C4-2B (cell line): ENCODE measurements around the gene DNAAF8.

Experiments used
- H3K27ac ChIP-seq: fragments of 450-650 bp; 2 replicates; pipeline ENCODE4 v1.5.1; 2017
- ZFX ChIP-seq: fragments of 450-650 bp; IDR thresholded peaks from 2 replicates; pipeline ENCODE4 v1.6.1; 2017
- TF ChIP-seq, protein P1 (sequence below): fragments of 450-650 bp; conservative IDR thresholded peaks from 2 replicates; pipeline ENCODE4 v1.5.1; 2017; ENCODE audit warnings: mild to moderate bottlenecking

Gene DNAAF8

DNA sequence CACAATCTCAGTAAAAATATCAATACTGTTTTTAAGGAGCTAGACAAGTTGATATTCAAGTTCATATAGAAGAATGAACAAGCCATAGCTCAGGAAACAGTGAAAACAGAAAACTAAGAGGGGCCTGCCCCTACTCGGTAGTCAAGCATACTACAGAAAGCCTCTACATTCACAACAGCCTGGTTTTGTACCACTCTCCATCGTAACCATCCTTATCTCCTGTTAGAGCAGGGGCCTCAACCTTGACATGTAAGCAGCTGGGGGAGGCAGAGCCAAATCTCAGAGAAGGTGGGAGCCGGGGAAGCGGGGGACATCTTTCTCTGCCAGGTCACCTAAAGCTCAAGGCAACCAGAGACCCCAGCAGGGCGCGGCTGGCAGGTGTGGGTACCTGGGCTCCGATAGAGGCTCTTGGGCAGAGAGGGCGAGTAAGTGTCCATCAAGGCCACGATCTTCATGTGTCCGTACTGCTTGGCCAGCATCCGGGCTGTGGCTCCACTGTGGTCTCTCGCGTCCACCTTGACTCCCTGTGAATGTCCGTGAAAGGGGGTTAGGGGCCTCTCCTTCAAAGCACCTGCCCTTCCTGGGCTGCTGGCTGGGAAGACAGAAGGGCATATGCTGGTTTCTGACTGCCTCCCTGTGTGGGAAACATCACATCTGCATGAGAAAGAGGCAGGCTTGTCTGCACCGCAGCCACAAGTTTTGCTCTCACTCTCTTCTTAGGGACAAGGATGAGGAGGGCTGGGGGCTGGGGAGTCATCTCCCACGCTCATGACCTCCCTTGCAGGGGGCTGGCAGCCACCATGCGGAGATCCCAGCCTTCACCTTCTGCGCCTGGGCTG lies 20.5 kb upstream of the DNAAF8 start:
- TF ChIP-seq, protein P1, sequence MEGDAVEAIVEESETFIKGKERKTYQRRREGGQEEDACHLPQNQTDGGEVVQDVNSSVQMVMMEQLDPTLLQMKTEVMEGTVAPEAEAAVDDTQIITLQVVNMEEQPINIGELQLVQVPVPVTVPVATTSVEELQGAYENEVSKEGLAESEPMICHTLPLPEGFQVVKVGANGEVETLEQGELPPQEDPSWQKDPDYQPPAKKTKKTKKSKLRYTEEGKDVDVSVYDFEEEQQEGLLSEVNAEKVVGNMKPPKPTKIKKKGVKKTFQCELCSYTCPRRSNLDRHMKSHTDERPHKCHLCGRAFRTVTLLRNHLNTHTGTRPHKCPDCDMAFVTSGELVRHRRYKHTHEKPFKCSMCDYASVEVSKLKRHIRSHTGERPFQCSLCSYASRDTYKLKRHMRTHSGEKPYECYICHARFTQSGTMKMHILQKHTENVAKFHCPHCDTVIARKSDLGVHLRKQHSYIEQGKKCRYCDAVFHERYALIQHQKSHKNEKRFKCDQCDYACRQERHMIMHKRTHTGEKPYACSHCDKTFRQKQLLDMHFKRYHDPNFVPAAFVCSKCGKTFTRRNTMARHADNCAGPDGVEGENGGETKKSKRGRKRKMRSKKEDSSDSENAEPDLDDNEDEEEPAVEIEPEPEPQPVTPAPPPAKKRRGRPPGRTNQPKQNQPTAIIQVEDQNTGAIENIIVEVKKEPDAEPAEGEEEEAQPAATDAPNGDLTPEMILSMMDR = no peak
- no peak for TF ChIP-seq ZFX
- no peak overlapping the region for H3K27ac ChIP-seq

DNA sequence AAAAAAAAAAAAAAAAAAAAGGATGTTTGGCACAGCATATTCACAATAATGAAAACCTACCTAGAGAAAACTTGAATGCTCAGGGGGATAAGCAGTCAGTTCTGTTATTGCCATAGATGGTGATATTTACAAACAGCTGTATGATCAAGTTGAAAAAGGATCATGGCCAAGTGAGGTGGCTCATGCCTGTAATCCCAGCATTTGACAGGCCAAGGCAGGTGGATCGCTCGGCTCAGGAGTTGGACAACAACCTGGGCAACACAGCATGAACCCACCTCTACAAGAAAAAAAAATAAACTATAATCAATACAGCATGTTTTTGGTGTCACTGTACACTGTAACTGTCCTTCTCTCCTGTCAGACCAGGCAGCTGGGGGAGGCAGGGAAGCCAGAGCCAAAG lies 19.3 kb upstream of the DNAAF8 start:
- TF ChIP-seq, protein P1 = no peak
- no peak for TF ChIP-seq ZFX

DNA sequence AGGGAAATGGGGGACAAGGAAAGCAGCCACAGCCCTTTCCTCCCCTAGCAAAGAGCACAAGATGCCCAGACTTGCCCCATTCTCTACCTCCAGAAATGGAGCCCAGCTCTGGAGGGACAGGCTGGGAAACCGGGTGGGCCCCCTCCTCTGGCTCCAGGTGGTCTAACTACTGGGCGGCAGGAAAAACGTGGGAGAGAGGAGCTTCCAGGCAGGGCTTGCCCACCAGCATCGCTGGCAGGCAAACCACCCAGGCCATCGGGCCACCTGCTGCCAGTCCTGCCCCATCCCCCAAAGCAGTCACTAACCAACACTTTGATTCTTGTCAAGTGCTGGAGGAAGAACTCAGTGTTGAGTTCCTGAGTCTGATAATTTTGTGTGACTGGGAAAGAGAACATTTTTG lies 15.9 kb upstream of the DNAAF8 start:
- no peak overlapping the region for H3K27ac ChIP-seq
- TF ChIP-seq, protein P1 = no peak
- TF ChIP-seq ZFX = no peak

More for the DNA sequence above, 19.3 kb upstream of the DNAAF8 start:
- no peak overlapping the region for H3K27ac ChIP-seq

DNA sequence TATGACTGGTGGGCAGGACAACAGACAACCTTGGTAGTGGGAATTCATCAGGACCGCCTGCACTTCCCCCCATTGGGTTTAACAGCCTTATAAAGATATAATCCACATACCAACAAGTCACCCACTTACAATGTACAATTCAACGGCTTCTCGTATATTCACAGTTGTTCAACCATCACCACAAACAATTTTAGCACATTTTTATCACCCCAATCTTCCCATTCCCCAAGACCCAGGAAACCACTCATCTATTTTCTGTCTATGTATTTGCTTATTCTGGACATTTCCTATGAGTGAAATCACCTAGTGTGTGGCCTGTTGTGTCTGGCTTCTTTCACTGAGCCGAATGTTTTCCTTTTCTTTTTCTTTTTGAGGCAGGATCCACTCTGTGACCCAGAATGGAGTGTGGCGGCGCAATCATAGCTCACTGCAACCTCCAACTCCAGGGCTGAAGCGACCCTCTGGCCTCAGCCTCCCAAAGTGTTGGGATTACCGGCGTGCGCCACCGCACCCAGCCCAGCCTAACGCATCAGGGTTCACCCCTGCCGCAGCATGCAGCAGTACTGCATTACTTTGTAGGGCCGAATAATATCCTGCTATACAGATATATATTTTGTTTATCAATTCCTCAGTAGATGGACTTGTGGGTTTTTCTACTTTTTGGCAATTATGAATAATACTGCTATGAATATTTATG lies 11.1 kb upstream of the DNAAF8 start:
- TF ChIP-seq, protein P1 = no peak
- TF ChIP-seq ZFX = no peak

DNA sequence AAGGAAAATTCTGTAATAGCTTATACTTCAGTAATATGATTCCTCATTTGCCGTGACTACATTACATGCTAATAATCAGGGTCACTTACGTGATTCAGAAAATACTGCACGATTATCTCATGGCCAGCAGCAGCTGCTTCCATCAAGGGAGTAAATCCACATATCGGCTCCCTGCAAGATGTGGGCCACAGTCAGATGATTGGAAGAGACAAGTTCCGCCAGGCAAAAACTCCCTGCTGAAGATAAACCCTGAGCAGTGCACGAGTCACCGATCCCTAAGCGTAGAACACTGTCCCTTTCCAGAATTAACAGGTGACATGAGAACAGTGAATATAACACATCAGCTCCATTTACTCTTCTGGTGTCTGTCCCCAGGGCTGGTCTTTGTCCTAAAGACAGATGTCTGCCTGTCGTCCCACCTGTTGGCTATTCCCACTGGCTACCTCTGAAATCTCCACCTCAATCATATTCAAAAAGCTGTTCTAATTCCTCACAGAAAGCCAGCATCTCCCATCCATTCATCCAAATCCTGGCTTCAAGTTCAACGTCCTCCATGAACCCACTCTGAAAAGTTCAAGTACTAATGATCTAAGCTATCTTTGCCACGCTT lies 9.6 kb upstream of the DNAAF8 start:
- no peak overlapping the region for H3K27ac ChIP-seq
- TF ChIP-seq, protein P1 = no peak

More for the DNA sequence above, 11.1 kb upstream of the DNAAF8 start:
- no peak overlapping the region for H3K27ac ChIP-seq

DNA sequence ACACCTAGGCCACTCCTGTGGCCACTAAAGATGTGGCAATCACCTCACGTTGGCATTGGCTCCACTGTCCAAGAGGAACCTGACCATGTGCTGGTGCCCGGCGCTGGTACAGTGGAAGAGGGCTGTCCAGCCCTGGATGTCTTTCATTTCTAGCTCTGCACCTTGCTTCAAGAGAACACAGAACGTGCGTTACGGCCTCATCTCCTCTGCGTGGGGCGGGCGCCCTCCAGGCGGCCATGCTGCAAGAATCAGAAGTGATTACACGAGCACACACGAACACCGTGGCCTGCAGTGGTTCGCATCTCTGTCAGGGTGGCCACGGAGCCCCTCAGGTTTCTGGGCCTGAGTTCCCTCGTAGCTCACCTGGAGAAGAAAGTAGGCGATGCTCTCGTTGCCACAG lies 7.7 kb upstream of the DNAAF8 start:
- TF ChIP-seq ZFX = no peak
- TF ChIP-seq, protein P1 = no peak
- H3K27ac ChIP-seq = no peak overlapping the region

DNA sequence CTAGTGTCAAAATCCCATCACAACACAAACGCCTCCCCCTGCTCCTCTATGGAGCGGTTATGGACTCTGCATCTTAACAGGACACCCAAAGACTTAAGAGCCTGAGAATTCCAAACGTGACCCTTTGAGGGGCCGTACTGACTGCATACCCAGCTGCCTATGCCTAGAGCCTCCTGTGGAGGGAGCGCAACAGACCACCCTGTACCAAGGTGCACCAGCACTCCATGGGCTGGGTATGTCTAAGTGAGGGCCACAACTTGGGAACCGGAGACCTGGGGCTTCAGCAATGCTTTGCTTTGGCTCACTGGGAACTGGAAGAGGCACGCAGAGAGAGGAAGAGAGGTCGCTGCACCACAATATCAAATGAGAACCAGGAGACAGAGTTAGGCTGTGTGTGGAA lies 5.7 kb upstream of the DNAAF8 start:
- TF ChIP-seq, protein P1 = no peak
- TF ChIP-seq ZFX = no peak
- no peak overlapping the region for H3K27ac ChIP-seq
